GM12878 (cell line): Measurements from ENCODE around the gene SCNN1B. TPM values are rescaled to one million over a fixed set of nuclear protein-coding genes. Genes with fewer than 3 reads are reported as not detected.

ENCODE experiments used
- ATAC-seq: fragments of 200-7000 bp; cut with Tn5 transposase; 3 replicates; pipeline ENCODE4 v1.9.1; 2020; ENCODE audit warnings: mild to moderate bottlenecking, moderate library complexity
- BruUV-seq: library from RNA; stranded (reverse); fragments of 400-500 nt; replicated peaks from 2 replicates; lab custom pipeline; 2021; lab: Mats Ljungman, UMichigan
- CTCF ChIA-PET: fragments of 300-600 bp; sonication (Branson Sonifier 250); formaldehyde crosslinking; extraction: SDS; loops from one replicate; lab custom pipeline; 2021; ENCODE audit warnings: inconsistent platforms; lab: Yijun Ruan, JAX
- POLR2A ChIA-PET: fragments of 350-600 bp; formaldehyde crosslinking; extraction: SDS; loops from one replicate; lab custom pipeline; 2021; ENCODE audit warnings: inconsistent platforms; lab: Charles Lee
- RAD21 ChIA-PET: fragments of 300-600 bp; sonication (Branson Sonifier 250); formaldehyde crosslinking; loops from one replicate; lab custom pipeline; 2023; ENCODE audit warnings: antibody characterized with exemption; ENCODE audit not compliant: unreplicated experiment; lab: Charles Lee
- SMC1A ChIA-PET: fragments of 300-600 bp; sonication (Branson Sonifier 250); formaldehyde crosslinking; loops from one replicate; lab custom pipeline; 2023; ENCODE audit not compliant: unreplicated experiment, uncharacterized antibody; lab: Charles Lee
- DNase-seq: peaks from one replicate; pipeline ENCODE4 v3.0.0-alpha.2; 2011; ENCODE audit warnings: low read depth, low spot score
- FAIRE-seq: peaks from 3 replicates; lab custom pipeline; 2011; peaks lifted over from hg19 to GRCh38; lab: Jason Lieb, UNC
- H2AFZ ChIP-seq: 2 replicates; pipeline ENCODE4 v1.6.0; 2011; ENCODE audit warnings: low read depth, low read length, control low read depth; ENCODE audit not compliant: control insufficient read depth
- H3K27ac ChIP-seq: 2 replicates; pipeline ENCODE4 v1.5.1; 2011; ENCODE audit warnings: control low read depth; ENCODE audit not compliant: control insufficient read depth, insufficient read depth
- H3K27me3 ChIP-seq, 2 experiments: replicated peaks in 1 of 2; 2 replicates each; pipeline versions ENCODE4 v1.6.0 to v1.6.1; 2011; ENCODE audit warnings: low read length in 1 of 2; ENCODE audit not compliant: control insufficient read depth in 2 of 2, insufficient read depth in 2 of 2
- H3K36me3 ChIP-seq, 2 experiments: 2 replicates each; pipeline ENCODE4 v1.5.1; 2011; ENCODE audit warnings: low read length in 1 of 2; ENCODE audit not compliant: control insufficient read depth in 2 of 2, insufficient read depth in 2 of 2
- H3K4me1 ChIP-seq: 2 replicates; pipeline ENCODE4 v1.6.1; 2011; ENCODE audit warnings: mild to moderate bottlenecking, low read length, moderate library complexity, mixed read lengths; ENCODE audit not compliant: control insufficient read depth, insufficient read depth
- H3K4me2 ChIP-seq: 2 replicates; pipeline ENCODE4 v1.6.0; 2011; ENCODE audit warnings: control low read depth; ENCODE audit not compliant: control insufficient read depth, insufficient read depth
- H3K4me3 ChIP-seq: fragments of 200-600 bp; sonication (generic); 2 replicates; pipeline ENCODE4 v1.5.1; 2016
- H3K79me2 ChIP-seq: 2 replicates; pipeline ENCODE4 v1.6.0; 2011; ENCODE audit warnings: low read length; ENCODE audit not compliant: control insufficient read depth, insufficient read depth
- H3K9ac ChIP-seq: 2 replicates; pipeline ENCODE4 v1.8.0; 2011; ENCODE audit warnings: low read length, control low read depth, mixed read lengths; ENCODE audit not compliant: control insufficient read depth, insufficient read depth
- H3K9me3 ChIP-seq: replicated peaks from 3 replicates; pipeline ENCODE4 v1.5.1; 2011; ENCODE audit warnings: mild to moderate bottlenecking, low read length; ENCODE audit not compliant: control insufficient read depth, insufficient read depth
- H4K20me1 ChIP-seq: 2 replicates; pipeline ENCODE4 v1.6.0; 2011; ENCODE audit not compliant: control insufficient read depth, insufficient read depth
- BMI1 ChIP-seq: fragments of 450-650 bp; IDR thresholded peaks from 2 replicates; pipeline ENCODE4 v1.6.1; 2016; ENCODE audit warnings: mild to moderate bottlenecking, moderate library complexity, borderline replicate concordance
- MEF2A ChIP-seq: IDR thresholded peaks from 2 replicates; pipeline ENCODE4 v1.6.1; 2011; ENCODE audit warnings: low read depth, mild to moderate bottlenecking, low read length, moderate library complexity; ENCODE audit not compliant: insufficient read depth
- WGBS: methylation state at CpG from one replicate; pipeline ENCODE4 v1.1.6; 2016; ENCODE audit warnings: low lambda C conversion rate; ENCODE audit not compliant: insufficient replicate concordance, insufficient coverage; ENCODE audit errors: missing lambda C conversion rate; 5-methylcytosine and 5-hydroxymethylcytosine counted together
- in situ Hi-C: fragments of 300-500 bp; cut with MboI; formaldehyde crosslinking; loops from 9 replicates; pipeline ENCODE4 v1.14.3; 2018; ENCODE audit warnings: mixed read lengths
- intact Hi-C: fragments of 100-400 bp; cut with micrococcal nuclease; formaldehyde crosslinking; loops from one replicate; pipeline ENCODE4 v1.14.2; 2022; ENCODE audit not compliant: unreplicated experiment
- polyA plus RNA-seq, 11 experiments: library from polyadenylated mRNA; depleted of rRNA in 4 of 11; unstranded in 6 of 11; stranded (reverse) in 5 of 11; fragments of >200 nt; fragmentation: Nextera tagmentation in 4 of 11; fragmentation: Illumina TruSeq in 1 of 11; extraction: Ambion mirVana in 4 of 11; extraction: Trizol in 1 of 11; gene quantifications; 1 replicate in 1 of 11; 2 replicates in 10 of 11; pipeline versions ENCODE4 v1.2.1 to v1.2.3, GENCODE V29; 2011 to 2016; ENCODE audit warnings: inconsistent platforms in 2 of 11, missing spikeins in 2 of 11, low read depth in 1 of 11
- total RNA-seq, 4 experiments: library from RNA; depleted of rRNA in 3 of 4; stranded (reverse); fragments of >200 nt in 3 of 4; fragmentation: Illumina TruSeq in 1 of 4; extraction: Trizol in 1 of 4; gene quantifications; 2 replicates each; pipeline versions ENCODE4 v1.2.1 to v1.2.3, GENCODE V29; 2013 to 2021
- TF ChIP-seq, protein P1 (sequence below): IDR thresholded peaks from 2 replicates; pipeline ENCODE4 v1.6.1; 2011; ENCODE audit warnings: borderline replicate concordance, low read depth, mild to moderate bottlenecking, moderate library complexity, low read length; ENCODE audit not compliant: insufficient read depth, poor library complexity, severe bottlenecking
- TF ChIP-seq, protein P2 (sequence below): IDR thresholded peaks from 2 replicates; pipeline ENCODE4 v1.6.1; 2011; ENCODE audit warnings: mild to moderate bottlenecking, low read depth, low read length, moderate library complexity; ENCODE audit not compliant: insufficient replicate concordance

Gene SCNN1B
- total and polyA plus RNA-seq, 10 of the 15 experiments (the other 5 are each of a cell fraction or from before 2014, with no cell fraction given): 0.28 to 1.5 (median 0.64) TPM

DNA sequence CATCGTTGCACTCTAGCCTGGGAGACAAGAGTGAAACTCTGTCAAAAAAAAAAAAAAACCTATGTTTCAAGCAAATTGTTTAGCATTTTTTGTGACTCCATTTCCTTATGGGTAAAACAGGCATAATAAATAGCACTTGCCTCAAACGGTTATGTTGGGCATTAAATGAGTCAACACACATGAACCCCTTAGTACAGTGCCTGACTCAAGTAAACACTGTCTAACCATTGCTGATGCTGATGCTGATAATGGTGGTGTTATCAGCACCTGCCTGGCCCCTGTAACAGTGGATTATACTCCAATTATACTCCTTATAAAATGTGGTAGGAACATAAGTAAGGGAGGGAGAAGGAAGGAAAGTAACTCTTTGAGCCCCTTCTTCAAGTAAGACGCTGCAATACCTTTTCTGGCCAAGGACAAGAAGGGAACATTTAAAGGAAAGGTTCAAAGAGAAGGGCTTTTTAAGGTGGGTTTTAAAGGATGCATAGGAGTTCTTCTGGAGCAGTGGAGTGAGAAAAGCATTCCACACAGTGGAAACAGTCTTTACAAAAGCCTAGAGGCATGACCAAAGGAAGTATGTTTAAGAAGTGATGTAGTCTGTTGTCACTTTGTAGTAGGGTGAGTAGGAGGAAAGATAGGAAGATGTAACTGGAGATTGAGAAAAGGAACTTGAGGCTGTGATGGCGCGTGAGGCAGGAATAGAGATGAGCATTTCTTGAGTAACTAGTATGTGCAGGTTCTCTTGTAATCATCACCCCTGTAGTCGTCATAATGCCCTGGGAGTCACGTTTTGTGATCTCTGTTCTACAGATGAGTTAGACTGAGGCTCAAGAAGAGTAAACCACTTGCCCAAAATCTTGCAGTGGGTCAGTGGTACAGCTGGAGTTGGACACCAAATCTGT is 4.3 kb downstream of the SCNN1B start:
- ATAC-seq (no peak), FAIRE-seq (no peak), DNase-seq (no peak)
- Histone ChIP-seq H3K79me2 (no peaks in the 10 kb centered on the region), H3K27ac (no peak overlapping the region), H2AFZ (no peak overlapping the region), H4K20me1 (no peaks in the 10 kb centered on the region), H3K36me3 (no peaks in the 10 kb centered on the region), H3K4me2 (no peak overlapping the region), H3K9ac (no peak overlapping the region), H3K9me3 (no peaks in the 10 kb centered on the region; the same call in 2 of the 3 replicates), H3K4me1 (peaks cover 5% of the 10 kb centered on the region; the same call in 1 of the 2 replicates), H3K4me3 (no peak overlapping the region), H3K27me3 (peaks cover 2 to 3% of the 10 kb centered on the region in 2 experiments; a peak in 2 of 4 replicates)
- ChIA-PET SMC1A (interaction anchor here (1.1 to 1.6 kb wide), 3 partner anchors 8 to 16 kb away, joined by 3 to 5 read pairs (median 3); no protein-coding TSS in a partner anchor), CTCF (interaction anchor here (0.9 to 6.6 kb wide), 3 partner anchors 9 to 128 kb away, joined by 3 to 77 read pairs (median 3); no protein-coding TSS in a partner anchor), RAD21 (interaction anchor here (1.5 to 5.0 kb wide), 2 partner anchors 30 to 127 kb away, joined by 3 to 30 read pairs; no protein-coding TSS in a partner anchor), POLR2A (interaction anchor here (0.6 to 0.7 kb wide), 2 partner anchors 160 to 181 kb away, joined by 3 to 4 read pairs; no protein-coding TSS in a partner anchor)
- intact Hi-C loops: no loop called here
- TF ChIP-seq, protein P1, sequence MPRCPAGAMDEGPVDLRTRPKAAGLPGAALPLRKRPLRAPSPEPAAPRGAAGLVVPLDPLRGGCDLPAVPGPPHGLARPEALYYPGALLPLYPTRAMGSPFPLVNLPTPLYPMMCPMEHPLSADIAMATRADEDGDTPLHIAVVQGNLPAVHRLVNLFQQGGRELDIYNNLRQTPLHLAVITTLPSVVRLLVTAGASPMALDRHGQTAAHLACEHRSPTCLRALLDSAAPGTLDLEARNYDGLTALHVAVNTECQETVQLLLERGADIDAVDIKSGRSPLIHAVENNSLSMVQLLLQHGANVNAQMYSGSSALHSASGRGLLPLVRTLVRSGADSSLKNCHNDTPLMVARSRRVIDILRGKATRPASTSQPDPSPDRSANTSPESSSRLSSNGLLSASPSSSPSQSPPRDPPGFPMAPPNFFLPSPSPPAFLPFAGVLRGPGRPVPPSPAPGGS: peak; percentile 78
- TF ChIP-seq BMI1 (no peak), MEF2A (no peak)
- TF ChIP-seq, protein P2, sequence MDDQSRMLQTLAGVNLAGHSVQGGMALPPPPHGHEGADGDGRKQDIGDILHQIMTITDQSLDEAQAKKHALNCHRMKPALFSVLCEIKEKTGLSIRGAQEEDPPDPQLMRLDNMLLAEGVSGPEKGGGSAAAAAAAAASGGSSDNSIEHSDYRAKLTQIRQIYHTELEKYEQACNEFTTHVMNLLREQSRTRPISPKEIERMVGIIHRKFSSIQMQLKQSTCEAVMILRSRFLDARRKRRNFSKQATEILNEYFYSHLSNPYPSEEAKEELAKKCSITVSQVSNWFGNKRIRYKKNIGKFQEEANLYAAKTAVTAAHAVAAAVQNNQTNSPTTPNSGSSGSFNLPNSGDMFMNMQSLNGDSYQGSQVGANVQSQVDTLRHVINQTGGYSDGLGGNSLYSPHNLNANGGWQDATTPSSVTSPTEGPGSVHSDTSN: no peak
- WGBS: 40% methylated on average over 7 of the region's 7 CpGs
- BruUV-seq: no TSS peak
- in situ Hi-C loops: no loop called here
